ENCODE results near the gene RFX6.

The RFX6 gene, protein sequence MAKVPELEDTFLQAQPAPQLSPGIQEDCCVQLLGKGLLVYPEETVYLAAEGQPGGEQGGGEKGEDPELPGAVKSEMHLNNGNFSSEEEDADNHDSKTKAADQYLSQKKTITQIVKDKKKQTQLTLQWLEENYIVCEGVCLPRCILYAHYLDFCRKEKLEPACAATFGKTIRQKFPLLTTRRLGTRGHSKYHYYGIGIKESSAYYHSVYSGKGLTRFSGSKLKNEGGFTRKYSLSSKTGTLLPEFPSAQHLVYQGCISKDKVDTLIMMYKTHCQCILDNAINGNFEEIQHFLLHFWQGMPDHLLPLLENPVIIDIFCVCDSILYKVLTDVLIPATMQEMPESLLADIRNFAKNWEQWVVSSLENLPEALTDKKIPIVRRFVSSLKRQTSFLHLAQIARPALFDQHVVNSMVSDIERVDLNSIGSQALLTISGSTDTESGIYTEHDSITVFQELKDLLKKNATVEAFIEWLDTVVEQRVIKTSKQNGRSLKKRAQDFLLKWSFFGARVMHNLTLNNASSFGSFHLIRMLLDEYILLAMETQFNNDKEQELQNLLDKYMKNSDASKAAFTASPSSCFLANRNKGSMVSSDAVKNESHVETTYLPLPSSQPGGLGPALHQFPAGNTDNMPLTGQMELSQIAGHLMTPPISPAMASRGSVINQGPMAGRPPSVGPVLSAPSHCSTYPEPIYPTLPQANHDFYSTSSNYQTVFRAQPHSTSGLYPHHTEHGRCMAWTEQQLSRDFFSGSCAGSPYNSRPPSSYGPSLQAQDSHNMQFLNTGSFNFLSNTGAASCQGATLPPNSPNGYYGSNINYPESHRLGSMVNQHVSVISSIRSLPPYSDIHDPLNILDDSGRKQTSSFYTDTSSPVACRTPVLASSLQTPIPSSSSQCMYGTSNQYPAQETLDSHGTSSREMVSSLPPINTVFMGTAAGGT

DNA sequence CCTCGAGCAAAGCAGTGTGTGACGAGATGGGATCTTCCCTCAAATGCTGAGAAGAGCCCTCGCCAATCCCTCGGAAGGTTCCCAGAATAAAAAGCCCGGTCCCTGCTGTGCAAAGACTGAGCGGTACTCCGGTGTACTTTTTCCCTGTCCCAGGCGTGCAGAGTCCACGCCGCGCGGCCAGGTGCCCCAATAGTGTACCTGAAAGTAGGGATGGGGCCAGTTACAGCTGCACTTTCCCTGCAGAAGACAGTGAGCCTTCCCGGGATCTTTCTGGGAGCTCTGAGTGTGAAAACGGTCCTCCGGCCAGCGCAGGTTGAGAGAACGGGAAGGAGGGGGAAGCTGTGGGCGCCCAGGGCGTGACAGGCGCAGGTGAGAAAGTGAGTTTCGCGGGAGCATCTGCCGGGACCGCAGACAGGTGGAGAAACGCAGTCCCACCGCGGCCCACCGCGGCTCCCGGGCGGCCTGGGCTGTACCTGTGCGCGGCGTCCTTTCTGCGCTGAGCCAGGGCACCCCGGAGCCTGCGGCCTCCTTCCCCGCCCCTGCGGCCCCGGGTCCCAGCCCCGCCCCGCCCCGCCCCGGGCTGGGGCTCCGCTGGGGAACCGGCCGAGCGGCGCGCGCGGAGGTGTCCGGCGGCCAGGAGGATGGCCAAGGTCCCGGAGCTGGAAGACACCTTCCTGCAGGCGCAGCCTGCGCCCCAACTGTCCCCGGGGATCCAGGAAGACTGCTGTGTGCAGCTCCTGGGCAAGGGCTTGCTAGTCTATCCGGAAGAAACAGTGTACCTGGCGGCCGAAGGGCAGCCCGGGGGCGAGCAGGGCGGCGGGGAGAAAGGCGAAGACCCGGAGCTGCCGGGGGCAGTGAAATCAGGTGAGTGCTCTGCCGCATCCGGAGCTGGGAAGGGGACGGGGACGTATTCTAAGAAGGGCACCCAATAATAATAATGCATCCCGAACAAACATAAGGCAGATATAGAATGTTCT lies at the start of gene RFX6:
TSS of gene RFX6 (plus strand) at position 608 of the 977 bp plus-strand sequence. CDS start at position 642, 34 bp downstream.
- TF ChIP-seq, protein P1, sequence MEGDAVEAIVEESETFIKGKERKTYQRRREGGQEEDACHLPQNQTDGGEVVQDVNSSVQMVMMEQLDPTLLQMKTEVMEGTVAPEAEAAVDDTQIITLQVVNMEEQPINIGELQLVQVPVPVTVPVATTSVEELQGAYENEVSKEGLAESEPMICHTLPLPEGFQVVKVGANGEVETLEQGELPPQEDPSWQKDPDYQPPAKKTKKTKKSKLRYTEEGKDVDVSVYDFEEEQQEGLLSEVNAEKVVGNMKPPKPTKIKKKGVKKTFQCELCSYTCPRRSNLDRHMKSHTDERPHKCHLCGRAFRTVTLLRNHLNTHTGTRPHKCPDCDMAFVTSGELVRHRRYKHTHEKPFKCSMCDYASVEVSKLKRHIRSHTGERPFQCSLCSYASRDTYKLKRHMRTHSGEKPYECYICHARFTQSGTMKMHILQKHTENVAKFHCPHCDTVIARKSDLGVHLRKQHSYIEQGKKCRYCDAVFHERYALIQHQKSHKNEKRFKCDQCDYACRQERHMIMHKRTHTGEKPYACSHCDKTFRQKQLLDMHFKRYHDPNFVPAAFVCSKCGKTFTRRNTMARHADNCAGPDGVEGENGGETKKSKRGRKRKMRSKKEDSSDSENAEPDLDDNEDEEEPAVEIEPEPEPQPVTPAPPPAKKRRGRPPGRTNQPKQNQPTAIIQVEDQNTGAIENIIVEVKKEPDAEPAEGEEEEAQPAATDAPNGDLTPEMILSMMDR (IDR thresholded peaks at IDR 0.05) = no peak

DNA sequence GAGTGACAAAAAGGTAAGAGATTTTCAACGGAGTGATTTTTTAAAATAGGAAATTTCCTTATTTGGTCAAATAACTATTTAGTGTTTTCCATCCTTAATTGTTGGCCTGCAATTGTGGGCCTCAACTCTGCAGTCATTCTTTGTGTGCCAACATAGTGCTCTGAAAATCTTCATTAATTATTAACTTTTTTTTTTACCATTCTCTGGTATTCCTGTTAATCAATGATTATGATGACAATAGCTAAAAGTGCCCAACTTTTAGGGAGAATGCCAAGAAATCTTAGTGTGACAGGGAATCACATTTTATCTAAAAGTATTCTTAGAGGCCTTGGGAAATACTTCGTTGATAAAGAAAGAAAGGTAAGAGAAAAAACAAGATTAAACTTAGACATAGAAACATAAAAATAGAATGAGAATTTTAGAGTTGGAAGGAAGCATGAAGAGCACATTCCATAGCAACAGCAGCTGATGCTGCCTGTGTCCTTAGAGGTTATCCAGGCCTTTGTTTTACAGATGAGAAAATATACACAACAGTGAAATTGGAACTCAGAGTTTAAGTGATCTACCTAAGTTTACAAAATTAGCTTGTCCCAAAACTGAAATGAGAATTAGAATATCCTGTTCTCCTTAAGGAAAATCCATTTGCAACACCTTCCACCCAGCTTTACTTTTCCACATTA lies 49.3 kb upstream of the RFX6 start:
- TF ChIP-seq, protein P1 (IDR thresholded peaks at IDR 0.05) = no peak

DNA sequence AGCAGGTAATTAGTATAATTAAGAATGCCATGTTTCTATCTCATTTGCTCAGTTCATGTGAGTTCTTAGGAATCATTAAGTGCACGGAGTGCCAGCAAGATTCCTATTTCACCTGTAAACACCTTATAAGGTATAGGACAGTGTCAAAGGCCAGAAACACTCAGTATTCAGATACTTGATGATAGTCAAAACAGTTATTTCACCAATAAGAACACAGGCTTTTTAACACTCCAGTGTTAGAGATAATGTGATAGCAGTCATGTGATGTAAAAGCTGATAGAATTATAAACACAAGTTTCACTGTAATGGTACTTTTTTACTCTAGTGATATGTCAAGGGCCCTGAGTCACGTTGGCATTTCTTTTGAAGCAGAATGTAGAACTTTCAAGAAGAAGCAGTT lies 48.1 kb upstream of the RFX6 start, which contains the start of gene GPRC6A:
TSS of gene GPRC6A (minus strand) at position 101 of the 400 bp plus-strand sequence. CDS start at position 31, 70 bp downstream.
- TF ChIP-seq, protein P1 (IDR thresholded peaks at IDR 0.05) = no peak

DNA sequence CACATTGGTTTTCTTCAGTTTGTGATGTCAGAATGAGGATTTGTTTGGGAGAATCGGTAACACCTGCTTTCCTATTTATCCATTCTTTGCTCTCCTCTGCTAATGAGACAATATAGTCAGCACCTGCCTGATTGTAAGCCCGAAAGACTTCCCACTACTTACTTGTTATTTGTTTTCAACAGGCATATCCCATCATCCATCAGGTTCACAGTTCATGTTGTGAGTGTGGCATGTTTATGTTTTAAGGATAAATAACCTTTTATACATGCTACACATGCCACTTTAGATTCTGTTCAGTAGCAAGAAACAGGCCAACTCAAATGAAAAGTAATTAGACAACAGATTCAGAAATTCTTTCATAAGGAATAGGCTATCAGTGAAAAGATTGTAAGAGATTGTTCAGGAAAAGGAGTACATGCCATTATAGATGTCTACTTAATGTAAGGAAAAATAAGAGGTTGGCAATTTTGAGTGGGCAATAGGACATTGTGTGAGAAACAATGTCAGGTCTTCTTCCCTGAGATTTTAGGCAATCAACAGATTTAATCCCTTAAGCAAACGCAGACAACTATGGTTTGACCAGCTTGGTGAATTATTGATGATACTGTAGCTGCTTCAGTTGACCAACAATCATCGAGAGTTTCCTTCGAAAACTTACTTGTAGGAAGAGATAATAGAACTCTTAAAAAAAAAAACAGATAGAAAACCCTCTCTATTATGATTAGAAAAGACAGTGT lies 40.3 kb upstream of the RFX6 start:
- TF ChIP-seq, protein P1 (IDR thresholded peaks at IDR 0.05) = no peak

DNA sequence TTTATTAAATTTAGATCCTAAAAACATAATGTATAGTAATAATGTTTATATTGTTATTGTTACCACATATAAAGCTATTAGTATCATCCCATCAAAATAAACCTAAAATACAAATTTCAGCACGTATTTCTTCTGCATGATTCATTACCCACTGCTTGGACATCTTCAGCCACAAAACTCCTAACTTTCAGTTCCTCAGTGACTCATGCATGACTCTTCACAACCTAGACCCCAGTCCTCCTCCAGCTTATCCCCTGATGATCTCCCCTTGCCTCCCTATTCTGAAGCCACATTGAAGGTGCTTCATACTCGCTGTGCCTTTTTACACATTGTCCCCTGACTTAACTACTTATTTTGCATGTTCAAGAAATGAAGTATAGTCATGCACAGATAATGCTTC lies 37.0 kb upstream of the RFX6 start:
- TF ChIP-seq, protein P1 (IDR thresholded peaks at IDR 0.05) = no peak

DNA sequence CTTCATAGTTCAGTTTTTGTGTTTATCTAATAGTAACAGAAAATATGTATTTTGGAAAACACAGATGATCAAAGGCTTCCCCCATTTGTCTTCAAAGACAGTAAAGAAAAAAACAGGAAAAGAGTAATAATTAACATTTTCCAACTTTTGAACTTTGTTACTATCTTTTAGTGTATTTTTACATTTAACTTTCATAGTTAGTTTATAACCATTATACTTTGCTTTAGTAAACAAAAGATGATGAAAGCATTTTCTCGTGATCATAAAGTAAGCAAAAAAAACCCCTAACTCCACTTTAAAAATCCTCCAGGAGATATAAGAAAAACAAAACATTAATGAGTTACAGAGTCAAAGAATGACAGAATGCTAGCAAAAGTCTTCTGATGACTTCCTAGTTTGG lies 34.6 kb upstream of the RFX6 start:
- TF ChIP-seq, protein P1 (IDR thresholded peaks at IDR 0.05) = no peak

Measured in LNCAP (cell line).